GM21515 (cell line): ENCODE measurements around the gene GNPDA2.
A peak's percentile ranks its signal among the peaks of the same experiment; 100 is the strongest.
"Not testable (repeated sequence)": the region's sequence is repeated elsewhere in the genome, so short reads cannot be mapped to it uniquely, and the experiment has no call there.

Source experiments
- ATAC-seq: cut with Tn5 transposase; IDR thresholded peaks from one replicate; pipeline ENCODE4 v1.9.1; 2021; ENCODE audit not compliant: unreplicated experiment

GNPDA2 gene

GRCh38 chr4:44726038-44726871 lies at the start of gene GNPDA2:
Gene GNPDA2, minus strand, starts transcription at chr4:44726556. Its CDS starts 4,349 bp downstream, at chr4:44722207.
- peak; percentile 92 for ATAC-seq

GRCh38 chr4:44772340-44772739 lies 46.0 kb upstream of the GNPDA2 start:
- ATAC-seq, result no peak

- no peak for ATAC-seq
These were observed 45.4 kb upstream of the GNPDA2 start for GRCh38 chr4:44771789-44772188.

- ATAC-seq, result no peak
These were observed 40.1 kb upstream of the GNPDA2 start for GRCh38 chr4:44766453-44766852.

- ATAC-seq, result no peak
These were observed 38.8 kb upstream of the GNPDA2 start for GRCh38 chr4:44765116-44765515.

- no peak for ATAC-seq
These were observed 35.0 kb upstream of the GNPDA2 start for GRCh38 chr4:44761306-44761705.

- peak; percentile 83 for ATAC-seq
These were observed 34.0 kb upstream of the GNPDA2 start for GRCh38 chr4:44760142-44760898.

- ATAC-seq, result no peak
These were observed 30.2 kb upstream of the GNPDA2 start for GRCh38 chr4:44756559-44756958.

- no peak for ATAC-seq
These were observed 13.8 kb upstream of the GNPDA2 start for GRCh38 chr4:44740201-44740600.

- ATAC-seq, result no peak
These were observed 12.3 kb upstream of the GNPDA2 start for GRCh38 chr4:44738615-44739014.

- ATAC-seq, result no peak
These were observed 10.5 kb upstream of the GNPDA2 start for GRCh38 chr4:44736900-44737299.

- not testable (repeated sequence) for ATAC-seq
These were observed 2.3 kb upstream of the GNPDA2 start for GRCh38 chr4:44728694-44729093.

GRCh38 chr4:44727471-44727870 lies 1.1 kb upstream of the GNPDA2 start:
- ATAC-seq, result no peak

GRCh38 chr4:44725726-44726037 lies 674 bp downstream of the GNPDA2 start:
- ATAC-seq, result no peak

GRCh38 chr4:44725166-44725565 lies 1.2 kb downstream of the GNPDA2 start:
- no peak for ATAC-seq

GRCh38 chr4:44722001-44722400 lies 4.4 kb downstream of the GNPDA2 start:
- ATAC-seq, result no peak

GRCh38 chr4:44720371-44720770 lies 6.0 kb downstream of the GNPDA2 start:
- ATAC-seq, result no peak

- ATAC-seq, result no peak
These were observed 9.8 kb downstream of the GNPDA2 start for GRCh38 chr4:44716597-44716996.

- no peak for ATAC-seq
These were observed 13.2 kb downstream of the GNPDA2 start for GRCh38 chr4:44713125-44713524.

GRCh38 chr4:44704673-44705072 lies 21.7 kb downstream of the GNPDA2 start:
- no peak for ATAC-seq

GRCh38 chr4:44701037-44701436 lies 25.3 kb downstream of the GNPDA2 start:
- ATAC-seq, result no peak

- ATAC-seq, result no peak
These were observed 25.9 kb downstream of the GNPDA2 start for GRCh38 chr4:44700427-44700826.
